SIG-M5 (cell line): ENCODE data around the gene CR2.
"Not testable (repeated sequence)": the region's sequence is repeated elsewhere in the genome, so short reads cannot be mapped to it uniquely, and the experiment has no call there.

Experiments
- DNase-seq: peaks from one replicate; lab custom pipeline; 2025; lab: John Stamatoyannopoulos, UW

CR2 gene

GRCh38 chr1:207444514-207445217, 9.5 kb upstream of the CR2 start:
- no peak for DNase-seq

DNA sequence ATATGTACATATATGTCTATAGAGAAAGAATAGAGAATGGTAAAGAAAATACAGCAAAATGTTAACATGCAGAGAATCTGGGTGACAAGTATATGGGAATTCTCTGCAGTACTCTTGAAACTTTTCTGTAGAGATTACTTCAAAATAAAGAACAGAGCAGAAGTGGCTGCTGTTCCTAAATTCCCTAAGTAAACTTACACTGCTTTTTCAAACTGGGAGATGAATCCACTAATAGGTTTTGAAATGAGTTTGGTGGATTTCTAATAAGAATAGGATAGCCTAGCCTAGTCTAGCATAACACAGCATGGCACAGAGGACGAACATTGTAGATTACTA, 450 bp upstream of the CR2 start:
- no peak for DNase-seq

DNA sequence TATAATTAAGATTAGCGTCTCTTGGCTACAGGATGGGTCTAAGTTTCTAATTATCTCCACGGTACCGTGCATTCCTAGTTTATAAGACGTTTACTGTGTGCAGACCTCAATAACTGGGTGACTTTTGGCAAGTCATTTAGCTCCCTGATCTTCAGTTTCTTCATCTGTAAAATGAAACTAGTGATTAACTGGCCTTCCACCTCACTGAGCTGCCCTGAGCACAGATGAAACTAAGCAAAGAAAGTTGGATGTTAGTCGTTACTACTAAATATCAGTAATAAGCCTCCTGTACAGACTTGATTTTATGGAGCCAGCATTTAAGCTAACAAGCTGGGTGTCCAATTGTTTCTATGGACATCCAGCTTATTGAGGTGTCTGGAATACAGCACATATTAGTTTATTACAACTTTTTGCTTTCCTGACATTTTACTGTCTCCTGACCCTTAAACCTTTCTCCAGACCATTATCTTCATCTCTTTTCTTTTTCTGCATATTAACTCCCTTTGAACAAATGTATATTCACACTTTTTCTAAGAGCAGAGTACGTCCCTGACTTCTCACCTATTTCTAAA, 1.1 kb downstream of the CR2 start:
- no peak for DNase-seq

- DNase-seq = no peak
Observed at GRCh38 chr1:207458414-207458813, 4.3 kb downstream of the CR2 start.

DNA sequence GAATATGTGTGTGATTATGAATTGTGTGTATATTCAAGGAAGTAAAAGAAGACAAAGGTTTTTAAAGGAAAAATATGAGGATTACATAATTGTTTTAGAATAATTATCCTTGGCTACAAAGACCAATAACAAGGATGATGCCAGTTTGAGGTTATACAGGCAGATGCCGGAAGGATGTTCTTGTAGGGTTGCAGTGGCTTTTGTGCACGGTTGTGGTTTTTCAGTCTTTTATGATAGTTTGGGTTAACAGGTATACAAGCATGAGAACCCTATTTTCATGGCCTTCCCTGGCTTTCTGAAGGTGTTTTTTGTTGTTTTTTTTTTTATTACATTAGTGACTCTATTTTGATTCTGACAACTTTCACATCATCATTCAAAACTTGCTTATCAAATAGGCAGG, 4.9 kb downstream of the CR2 start:
- DNase-seq = no peak

GRCh38 chr1:207461649-207462048, 7.5 kb downstream of the CR2 start:
- no peak for DNase-seq

- no peak for DNase-seq
Observed at GRCh38 chr1:207462535-207462934, 8.4 kb downstream of the CR2 start.

- DNase-seq = no peak
Observed at GRCh38 chr1:207463021-207463420, 8.9 kb downstream of the CR2 start.

DNA sequence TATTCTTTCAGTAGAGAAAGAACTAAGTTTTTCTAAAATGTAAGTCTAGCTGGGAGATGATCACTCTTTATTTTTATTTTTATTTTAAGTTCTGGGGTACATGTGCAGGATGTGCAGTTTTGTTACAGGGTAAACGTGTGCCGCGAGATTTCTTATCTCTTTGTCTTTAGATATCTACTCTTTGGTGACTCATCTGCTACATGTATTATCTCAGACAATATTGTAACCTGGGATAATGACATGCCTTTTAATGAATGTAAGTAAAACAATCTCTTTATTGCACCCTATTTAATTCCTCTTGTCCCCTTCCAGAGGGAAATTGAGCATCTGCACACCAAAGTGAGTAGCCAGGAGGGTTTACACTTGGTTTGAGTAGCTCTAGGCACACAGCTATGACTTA, 9.4 kb downstream of the CR2 start:
- DNase-seq = no peak

GRCh38 chr1:207470927-207471326, 16.8 kb downstream of the CR2 start:
- DNase-seq = no peak

- no peak for DNase-seq
Observed at GRCh38 chr1:207474210-207474609, 20.1 kb downstream of the CR2 start.

- DNase-seq = no peak
Observed at GRCh38 chr1:207486198-207486597, 32.1 kb downstream of the CR2 start.

GRCh38 chr1:207487636-207488035, 33.5 kb downstream of the CR2 start:
- DNase-seq = no peak

DNA sequence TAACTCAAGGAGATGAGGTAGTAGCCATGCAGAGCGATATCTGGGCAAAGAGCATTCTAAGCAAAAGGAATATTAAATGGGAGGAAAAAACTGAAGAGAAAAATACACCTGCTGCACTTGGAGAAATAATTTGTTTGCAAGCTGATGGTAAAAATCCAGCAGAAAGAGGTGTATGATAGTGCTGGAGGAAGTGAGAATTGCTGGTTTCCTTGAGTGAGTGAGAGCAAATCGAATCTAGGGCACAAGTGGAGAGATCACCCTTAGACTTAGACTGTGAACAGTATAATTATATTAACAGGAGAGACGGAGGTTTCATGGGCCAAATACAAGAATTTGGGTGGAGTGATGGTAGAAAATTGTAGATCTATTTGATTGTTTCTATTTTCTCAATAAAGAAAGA, 39.1 kb downstream of the CR2 start:
- no peak for DNase-seq

DNA sequence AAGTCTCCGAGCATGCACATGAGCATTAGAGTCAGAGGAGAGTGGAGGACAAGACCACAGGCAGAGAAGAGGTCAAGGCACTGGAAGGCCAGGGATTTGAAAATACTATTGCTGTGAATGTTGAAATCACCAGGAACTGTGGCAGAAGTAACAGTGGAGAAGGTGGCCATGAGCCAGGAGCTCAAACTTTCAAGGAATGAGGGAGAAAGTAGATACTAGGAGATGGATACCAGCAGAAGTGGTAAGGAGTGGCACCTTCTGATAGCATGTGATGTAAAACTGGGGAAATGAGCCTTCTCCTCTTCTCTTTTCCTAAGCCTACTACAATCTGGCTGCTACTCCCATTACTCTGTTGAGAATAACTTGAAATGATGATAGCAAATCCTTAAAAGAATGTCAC, 40.0 kb downstream of the CR2 start:
- no peak for DNase-seq

- not testable (repeated sequence) for DNase-seq
Observed at GRCh38 chr1:207495281-207495680, 41.2 kb downstream of the CR2 start.

- no peak for DNase-seq
Observed at GRCh38 chr1:207495801-207496792, 42.0 kb downstream of the CR2 start, which contains the start of gene CR1. CR1 (plus strand) TSS chr1:207496157; CDS start chr1:207496268, 111 bp downstream.

DNA sequence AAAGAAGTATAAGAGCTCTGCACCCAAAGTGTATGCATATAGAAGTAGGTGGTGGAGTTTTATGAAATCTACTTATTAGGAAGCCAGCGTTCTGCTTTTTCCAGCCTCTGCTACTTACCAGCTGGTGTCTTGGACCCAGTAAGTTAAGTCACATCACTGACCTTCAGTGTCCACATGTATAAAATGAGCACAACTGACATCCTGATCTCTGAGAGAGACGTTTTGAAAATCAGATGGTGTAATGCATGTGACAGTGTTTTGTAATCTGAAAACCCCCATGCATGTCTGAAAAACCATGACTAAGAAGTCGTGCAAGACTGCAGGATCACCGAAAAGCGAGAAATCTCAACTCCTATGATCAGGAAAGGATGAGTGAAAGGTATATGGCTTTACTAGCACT, 43.8 kb downstream of the CR2 start:
- no peak for DNase-seq

DNA sequence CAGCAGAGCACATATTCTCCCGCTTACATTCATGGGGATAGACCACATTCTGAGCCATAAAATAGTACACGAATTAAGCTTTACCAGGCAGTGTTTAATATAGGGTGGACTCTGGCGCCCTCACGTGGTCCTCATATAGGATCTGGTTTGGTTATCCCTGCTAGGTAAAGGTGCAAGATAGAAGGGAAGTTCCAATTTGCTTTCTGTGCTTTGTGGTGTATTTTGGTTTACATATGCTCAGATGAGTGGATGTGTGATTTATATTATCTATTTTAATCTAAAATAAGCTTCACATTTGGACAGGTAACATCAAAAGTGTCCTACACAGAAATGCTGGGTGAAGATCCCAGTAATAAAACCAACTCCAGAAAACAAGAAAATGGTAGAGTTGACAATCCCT, 45.4 kb downstream of the CR2 start:
- DNase-seq = peak; percentile 30

- no peak for DNase-seq
Observed at GRCh38 chr1:207500306-207500705, 46.2 kb downstream of the CR2 start.

DNA sequence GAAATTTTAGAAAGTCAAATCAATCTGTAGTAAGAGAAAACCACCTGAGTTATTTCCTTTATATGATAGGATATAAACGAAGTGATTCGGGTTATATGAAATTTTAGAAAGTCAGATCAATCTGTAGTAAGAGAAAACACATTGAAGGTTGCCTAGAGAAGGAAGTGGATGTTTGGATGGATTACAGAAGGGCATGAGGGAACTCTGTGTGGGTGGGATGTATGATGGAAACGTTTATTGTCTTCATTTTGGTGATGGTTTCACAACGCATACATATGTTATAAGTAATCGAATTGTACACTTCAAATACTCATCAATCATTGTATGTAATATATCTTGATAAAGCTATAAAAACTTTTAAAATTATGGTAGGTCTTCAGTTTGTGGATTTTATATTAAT, 46.9 kb downstream of the CR2 start:
- DNase-seq = no peak

GRCh38 chr1:207502726-207503125, 48.6 kb downstream of the CR2 start:
- DNase-seq = no peak

GRCh38 chr1:207503950-207504349, 49.8 kb downstream of the CR2 start:
- no peak for DNase-seq
